Articular chondrocyte of knee joint (primary cell): Measurements from ENCODE around the gene PCDHB12. TPM values are rescaled to one million over a fixed set of nuclear protein-coding genes. Genes with fewer than 3 reads are reported as not detected.

Experiments
- total RNA-seq: library from RNA; depleted of rRNA; stranded (reverse); fragments of >200 nt; gene quantifications from 2 replicates; pipeline ENCODE4 v1.2.3, GENCODE V29; 2012

Gene PCDHB12
- total RNA-seq = 1.0 and 1.3 TPM in 2 replicates

GRCh38 chr5:141208478-141208877 lies at the start of gene PCDHB12:
PCDHB12 (plus strand) TSS chr5:141208719; CDS start chr5:141208908, 189 bp downstream.

DNA sequence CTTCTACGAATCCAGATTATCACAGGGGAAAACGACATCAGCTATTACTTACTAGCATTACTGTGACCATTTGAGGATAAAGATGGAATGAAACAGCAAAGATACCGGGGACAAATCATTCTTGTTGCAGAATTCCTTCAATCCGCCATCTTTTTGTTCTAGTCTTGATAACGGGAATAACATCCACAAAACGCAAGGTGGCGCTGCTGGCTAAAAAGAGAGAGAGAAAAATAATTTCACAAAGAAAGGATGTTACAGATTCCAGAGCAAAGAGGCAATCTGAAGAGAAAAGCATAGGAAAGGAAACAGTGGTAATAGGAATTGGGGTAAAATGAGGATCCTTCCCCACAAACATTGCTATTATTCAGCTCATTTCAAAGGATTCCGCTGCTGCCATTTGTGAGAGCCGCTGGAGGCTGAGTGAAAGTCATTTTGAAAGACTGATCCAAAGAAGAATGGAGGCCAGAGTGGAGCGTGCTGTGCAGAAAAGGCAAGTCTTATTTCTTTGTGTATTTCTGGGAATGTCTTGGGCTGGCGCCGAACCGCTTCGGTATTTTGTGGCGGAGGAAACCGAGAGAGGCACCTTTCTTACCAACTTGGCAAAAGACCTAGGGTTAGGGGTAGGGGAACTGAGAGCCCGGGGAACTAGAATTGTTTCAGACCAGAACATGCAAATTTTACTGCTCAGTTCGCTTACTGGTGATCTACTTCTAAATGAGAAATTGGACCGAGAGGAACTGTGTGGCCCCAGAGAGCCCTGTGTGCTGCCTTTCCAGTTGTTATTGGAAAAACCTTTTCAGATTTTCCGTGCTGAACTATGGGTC lies 35.9 kb upstream of the PCDHB12 start, which contains the start of gene PCDHB7:
PCDHB7 (plus strand) TSS at position 264 of the 824 bp plus-strand sequence; CDS start at position 456, 192 bp downstream.

GRCh38 chr5:141177577-141178191 lies 30.8 kb upstream of the PCDHB12 start, which contains the start of gene PCDHB8:
PCDHB8 (plus strand) TSS chr5:141177790; CDS start chr5:141178035, 245 bp downstream.

GRCh38 chr5:141182248-141182647 lies 26.3 kb upstream of the PCDHB12 start, which contains the start of gene PCDHB16:
PCDHB16 (plus strand) TSS chr5:141182387; CDS start chr5:141182560, 173 bp downstream.

GRCh38 chr5:141186897-141187512 lies 21.5 kb upstream of the PCDHB12 start, which contains the start of gene PCDHB9:
PCDHB9 (plus strand) TSS chr5:141187161; CDS start chr5:141187319, 158 bp downstream.

GRCh38 chr5:141192110-141192725 lies 16.3 kb upstream of the PCDHB12 start, which contains the start of gene PCDHB10:
PCDHB10 (plus strand) TSS chr5:141192353; CDS start chr5:141192553, 200 bp downstream.

DNA sequence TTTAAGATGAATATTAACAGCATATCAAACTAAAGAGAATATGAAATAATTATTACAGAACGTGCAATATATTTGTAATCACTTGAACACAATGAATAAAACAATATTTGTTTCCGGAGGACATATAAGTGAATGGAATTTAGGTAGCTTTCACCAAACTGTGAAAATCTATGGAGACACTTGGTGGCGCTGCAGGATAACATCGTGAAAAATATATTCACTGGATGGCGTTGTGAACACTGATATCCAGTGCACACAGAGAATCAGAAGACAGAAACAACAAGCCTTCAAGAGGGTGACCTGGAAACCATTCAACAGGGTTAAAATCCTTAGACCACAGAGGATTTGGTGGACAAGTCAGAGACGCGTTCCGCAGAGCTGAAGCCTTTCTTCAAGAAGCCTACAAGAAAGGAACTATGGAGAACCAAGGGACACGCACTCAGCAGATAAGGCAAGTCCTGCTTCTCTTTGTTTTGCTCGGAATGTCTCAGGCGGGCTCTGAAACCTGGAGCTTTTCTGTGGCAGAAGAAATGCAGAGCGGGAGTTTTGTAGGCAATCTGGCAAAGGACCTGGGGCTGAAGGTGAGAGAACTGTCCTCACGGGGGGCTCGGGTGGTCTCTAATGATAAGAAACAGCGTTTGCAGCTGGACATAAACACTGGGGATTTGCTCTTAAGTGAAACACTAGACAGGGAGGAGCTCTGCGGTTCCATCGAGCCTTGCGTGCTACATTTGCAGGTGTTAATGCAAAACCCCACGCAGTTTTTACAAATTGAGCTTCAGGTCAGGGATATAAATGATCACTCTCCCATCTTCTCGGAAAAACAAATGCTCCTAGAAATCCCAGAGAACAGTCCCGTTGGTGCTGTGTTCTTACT lies 8.9 kb upstream of the PCDHB12 start, which contains the start of gene PCDHB11:
PCDHB11 (plus strand) TSS at position 269 of the 877 bp plus-strand sequence; CDS start at position 417, 148 bp downstream.

GRCh38 chr5:141213656-141214339 lies 5.3 kb downstream of the PCDHB12 start, which contains the start of gene PCDHB13:
PCDHB13 (plus strand) TSS chr5:141213919; CDS start chr5:141214124, 205 bp downstream.

DNA sequence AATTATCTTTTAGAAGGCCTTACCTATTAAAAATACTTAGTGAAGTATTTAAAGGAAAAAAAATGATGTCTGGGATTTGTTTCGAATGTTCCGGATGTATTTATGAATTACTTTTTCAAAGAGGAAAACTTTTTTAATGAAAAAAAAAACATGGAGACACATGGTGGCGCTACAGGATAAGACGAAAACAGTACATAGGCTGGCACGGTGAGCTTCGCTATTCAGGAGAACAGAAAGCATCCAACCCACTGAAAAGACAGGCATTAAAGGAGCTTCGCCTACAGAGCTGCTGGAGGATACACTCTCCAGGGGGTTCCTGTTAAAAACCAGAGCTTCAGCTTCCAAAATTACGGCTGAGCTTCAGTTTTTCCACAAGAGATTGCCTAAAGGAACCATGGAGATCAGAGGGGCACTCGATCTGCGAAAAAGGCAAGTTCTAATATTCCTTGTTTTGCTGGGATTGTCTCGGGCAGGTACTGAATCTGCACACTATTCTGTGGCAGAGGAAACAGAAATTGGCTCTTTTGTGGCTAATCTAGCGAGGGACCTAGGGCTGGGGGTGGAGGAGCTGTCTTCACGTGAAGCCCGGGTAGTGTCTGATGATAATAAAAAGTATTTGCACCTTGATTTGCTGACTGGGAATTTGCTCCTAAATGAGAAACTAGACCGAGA lies 14.7 kb downstream of the PCDHB12 start, which contains the start of gene PCDHB14:
PCDHB14 (plus strand) TSS at position 232 of the 672 bp plus-strand sequence; CDS start at position 395, 163 bp downstream.

DNA sequence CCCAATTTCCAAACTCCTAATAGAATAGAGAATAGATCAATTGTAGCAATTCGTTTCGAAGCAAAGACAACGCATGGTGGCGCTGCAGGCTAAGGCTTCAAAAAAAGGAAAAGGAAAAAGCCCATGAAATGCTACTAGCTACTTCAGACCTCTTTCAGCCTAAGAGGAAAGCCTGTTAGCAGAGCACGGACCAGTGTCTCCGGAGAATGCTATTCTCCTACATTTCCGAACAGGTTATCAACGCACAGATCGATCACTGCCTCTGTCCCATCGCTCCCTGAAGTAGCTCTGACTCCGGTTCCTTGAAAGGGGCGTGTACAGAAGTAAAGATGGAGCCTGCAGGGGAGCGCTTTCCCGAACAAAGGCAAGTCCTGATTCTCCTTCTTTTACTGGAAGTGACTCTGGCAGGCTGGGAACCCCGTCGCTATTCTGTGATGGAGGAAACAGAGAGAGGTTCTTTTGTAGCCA lies 36.8 kb downstream of the PCDHB12 start, which contains the start of gene PCDHB15:
PCDHB15 (plus strand) TSS at position 146 of the 468 bp plus-strand sequence; CDS start at position 330, 184 bp downstream.

Other genes starting within 250 kb of the PCDHB12 start
- 0.13 and 0.22 TPM in 2 replicates for gene PCDHAC2, start 242.2 kb upstream of the PCDHB12 start, total RNA-seq
- gene PCDHB1, start 157.3 kb upstream of the PCDHB12 start, total RNA-seq = under 0.01 TPM in 1 of 2 replicates, not detected in the other
- 3.9 and 4.2 TPM in 2 replicates for gene PCDHB2, start 114.1 kb upstream of the PCDHB12 start, total RNA-seq
- gene PCDHB3, start 108.2 kb upstream of the PCDHB12 start, total RNA-seq = 0.97 and 1.0 TPM in 2 replicates
- gene PCDHB4, start 86.9 kb upstream of the PCDHB12 start, total RNA-seq = 1.8 and 2.1 TPM in 2 replicates
- gene PCDHB5, start 73.5 kb upstream of the PCDHB12 start, total RNA-seq = 2.9 and 3.6 TPM in 2 replicates
- 0.65 and 0.97 TPM in 2 replicates for gene PCDHB6, start 58.7 kb upstream of the PCDHB12 start, total RNA-seq
- 2.0 and 2.5 TPM in 2 replicates for gene PCDHB7, start 36.1 kb upstream of the PCDHB12 start, total RNA-seq
- gene PCDHB8, start 30.9 kb upstream of the PCDHB12 start, total RNA-seq = 0.52 and 1.1 TPM in 2 replicates
- 3.1 and 4.4 TPM in 2 replicates for gene PCDHB16, start 26.3 kb upstream of the PCDHB12 start, total RNA-seq
- 0.91 and 2.3 TPM in 2 replicates for gene PCDHB9, start 21.6 kb upstream of the PCDHB12 start, total RNA-seq
- 2.2 and 2.5 TPM in 2 replicates for gene PCDHB10, start 16.4 kb upstream of the PCDHB12 start, total RNA-seq
- 1.4 and 1.7 TPM in 2 replicates for gene PCDHB11, start 9.1 kb upstream of the PCDHB12 start, total RNA-seq
- gene PCDHB13, start 5.2 kb downstream of the PCDHB12 start, total RNA-seq = 2.7 and 4.0 TPM in 2 replicates
- gene PCDHB14, start 14.6 kb downstream of the PCDHB12 start, total RNA-seq = 3.8 and 4.4 TPM in 2 replicates
- gene PCDHB15, start 36.7 kb downstream of the PCDHB12 start, total RNA-seq = 1.7 and 1.9 TPM in 2 replicates
- 0.32 and 0.39 TPM in 2 replicates for gene SLC25A2, start 95.3 kb downstream of the PCDHB12 start, total RNA-seq
- gene TAF7, start 112.1 kb downstream of the PCDHB12 start, total RNA-seq = 61.7 and 84.2 TPM in 2 replicates
- gene PCDHGA1, start 121.8 kb downstream of the PCDHB12 start, total RNA-seq = 1.4 and 1.9 TPM in 2 replicates
- 4.7 and 4.9 TPM in 2 replicates for gene PCDHGA2, start 130.0 kb downstream of the PCDHB12 start, total RNA-seq
- gene PCDHGA3, start 135.1 kb downstream of the PCDHB12 start, total RNA-seq = 3.7 and 6.2 TPM in 2 replicates
- 4.1 and 6.1 TPM in 2 replicates for gene PCDHGB1, start 141.4 kb downstream of the PCDHB12 start, total RNA-seq
- 6.7 and 8.9 TPM in 2 replicates for gene PCDHGA4, start 146.3 kb downstream of the PCDHB12 start, total RNA-seq
- 6.5 and 6.8 TPM in 2 replicates for gene PCDHGB2, start 151.3 kb downstream of the PCDHB12 start, total RNA-seq
- 5.6 and 6.5 TPM in 2 replicates for gene PCDHGA5, start 155.4 kb downstream of the PCDHB12 start, total RNA-seq
- 8.4 and 8.6 TPM in 2 replicates for gene PCDHGB3, start 161.5 kb downstream of the PCDHB12 start, total RNA-seq
- gene PCDHGA6, start 165.2 kb downstream of the PCDHB12 start, total RNA-seq = 7.8 and 10.4 TPM in 2 replicates
- gene PCDHGA7, start 174.0 kb downstream of the PCDHB12 start, total RNA-seq = 9.0 and 10.6 TPM in 2 replicates
- gene PCDHGB4, start 179.0 kb downstream of the PCDHB12 start, total RNA-seq = 24.4 and 26.2 TPM in 2 replicates
- 5.6 and 5.7 TPM in 2 replicates for gene PCDHGA8, start 183.9 kb downstream of the PCDHB12 start, total RNA-seq
- 27.7 and 35.0 TPM in 2 replicates for gene PCDHGB5, start 189.2 kb downstream of the PCDHB12 start, total RNA-seq
- gene PCDHGA9, start 194.1 kb downstream of the PCDHB12 start, total RNA-seq = 10.1 and 11.1 TPM in 2 replicates
- 7.9 and 9.5 TPM in 2 replicates for gene PCDHGB6, start 199.3 kb downstream of the PCDHB12 start, total RNA-seq
- 15.3 and 17.9 TPM in 2 replicates for gene PCDHGA10, start 204.3 kb downstream of the PCDHB12 start, total RNA-seq
- gene PCDHGB7, start 209.0 kb downstream of the PCDHB12 start, total RNA-seq = 25.6 and 26.2 TPM in 2 replicates
- gene PCDHGA11, start 212.3 kb downstream of the PCDHB12 start, total RNA-seq = 20.1 and 24.1 TPM in 2 replicates
- 25.1 and 30.2 TPM in 2 replicates for gene PCDHGA12, start 221.8 kb downstream of the PCDHB12 start, total RNA-seq